Neural cell (in vitro differentiated cells): ENCODE results near the gene GOLGA2.

Experiments
- EP300 ChIP-seq: fragments of 450-650 bp; conservative IDR thresholded peaks from 2 replicates; pipeline ENCODE4 v1.6.1; 2014; ENCODE audit warnings: antibody characterized with exemption, mild to moderate bottlenecking, moderate library complexity; ENCODE audit not compliant: poor library complexity, severe bottlenecking
- EZH2 ChIP-seq: fragments of 200-600, 300-800 bp; shearing (Covaris generic), sonication (generic); IDR thresholded peaks from 2 replicates; pipeline ENCODE4 v1.6.1; 2014; ENCODE audit warnings: antibody characterized with exemption, low read length, borderline replicate concordance, mild to moderate bottlenecking; ENCODE audit not compliant: insufficient read depth, poor library complexity, severe bottlenecking
- MXI1 ChIP-seq: fragments of 450-650 bp; conservative IDR thresholded peaks from 2 replicates; pipeline ENCODE4 v1.6.1; 2014; ENCODE audit warnings: antibody characterized with exemption, mild to moderate bottlenecking; ENCODE audit not compliant: poor library complexity, severe bottlenecking
- POLR2AphosphoS5 ChIP-seq: IDR thresholded peaks from 2 replicates; pipeline ENCODE4 v1.6.1; 2012
- RAD21 ChIP-seq: fragments of 450-650 bp; conservative IDR thresholded peaks from 2 replicates; pipeline ENCODE4 v1.6.1; 2014; ENCODE audit warnings: antibody characterized with exemption, mild to moderate bottlenecking, moderate library complexity
- SMC3 ChIP-seq: fragments of 450-650 bp; conservative IDR thresholded peaks from 2 replicates; pipeline ENCODE4 v1.6.1; 2014; ENCODE audit warnings: antibody characterized with exemption, mild to moderate bottlenecking, moderate library complexity; ENCODE audit not compliant: poor library complexity
- TAF1 ChIP-seq: IDR thresholded peaks from 2 replicates; pipeline ENCODE4 v1.6.1; 2012; ENCODE audit warnings: low read depth
- TF ChIP-seq, protein P1 (sequence below): fragments of 450-650 bp; IDR thresholded peaks from 2 replicates; pipeline ENCODE4 v1.5.1; 2014; ENCODE audit warnings: antibody characterized with exemption, mild to moderate bottlenecking, moderate library complexity; ENCODE audit not compliant: poor library complexity, severe bottlenecking
- TF ChIP-seq, protein P2 (sequence below): IDR thresholded peaks from 2 replicates; pipeline ENCODE4 v1.6.1; 2012; ENCODE audit warnings: borderline replicate concordance

DNA sequence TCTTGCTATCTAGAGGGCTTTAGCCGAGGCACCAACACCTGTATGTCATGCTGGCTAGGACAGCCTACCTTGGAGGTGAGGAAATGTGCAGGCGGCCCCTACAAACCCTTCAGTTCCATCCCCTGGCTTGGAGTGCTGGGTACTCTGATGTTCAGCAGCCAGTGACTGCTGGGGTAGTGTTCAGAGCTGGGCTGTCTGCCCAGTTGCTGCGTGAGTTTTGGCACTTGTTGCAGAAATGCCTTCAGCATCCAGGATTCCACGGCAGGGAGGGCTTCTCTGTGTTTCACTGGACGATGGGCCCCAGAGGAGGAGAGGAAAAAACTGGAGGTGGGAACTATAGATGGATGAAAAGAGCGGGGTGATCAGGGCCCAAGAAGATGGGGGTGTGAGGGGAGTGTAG, 10.6 kb upstream of the GOLGA2 start:
- TF ChIP-seq, protein P1, sequence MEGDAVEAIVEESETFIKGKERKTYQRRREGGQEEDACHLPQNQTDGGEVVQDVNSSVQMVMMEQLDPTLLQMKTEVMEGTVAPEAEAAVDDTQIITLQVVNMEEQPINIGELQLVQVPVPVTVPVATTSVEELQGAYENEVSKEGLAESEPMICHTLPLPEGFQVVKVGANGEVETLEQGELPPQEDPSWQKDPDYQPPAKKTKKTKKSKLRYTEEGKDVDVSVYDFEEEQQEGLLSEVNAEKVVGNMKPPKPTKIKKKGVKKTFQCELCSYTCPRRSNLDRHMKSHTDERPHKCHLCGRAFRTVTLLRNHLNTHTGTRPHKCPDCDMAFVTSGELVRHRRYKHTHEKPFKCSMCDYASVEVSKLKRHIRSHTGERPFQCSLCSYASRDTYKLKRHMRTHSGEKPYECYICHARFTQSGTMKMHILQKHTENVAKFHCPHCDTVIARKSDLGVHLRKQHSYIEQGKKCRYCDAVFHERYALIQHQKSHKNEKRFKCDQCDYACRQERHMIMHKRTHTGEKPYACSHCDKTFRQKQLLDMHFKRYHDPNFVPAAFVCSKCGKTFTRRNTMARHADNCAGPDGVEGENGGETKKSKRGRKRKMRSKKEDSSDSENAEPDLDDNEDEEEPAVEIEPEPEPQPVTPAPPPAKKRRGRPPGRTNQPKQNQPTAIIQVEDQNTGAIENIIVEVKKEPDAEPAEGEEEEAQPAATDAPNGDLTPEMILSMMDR: no peak
- TF ChIP-seq EP300 (no peak), SMC3 (no peak), RAD21 (no peak), EZH2 (no peak), POLR2AphosphoS5 (no peak), TAF1 (no peak), MXI1 (no peak)
- TF ChIP-seq, protein P2, sequence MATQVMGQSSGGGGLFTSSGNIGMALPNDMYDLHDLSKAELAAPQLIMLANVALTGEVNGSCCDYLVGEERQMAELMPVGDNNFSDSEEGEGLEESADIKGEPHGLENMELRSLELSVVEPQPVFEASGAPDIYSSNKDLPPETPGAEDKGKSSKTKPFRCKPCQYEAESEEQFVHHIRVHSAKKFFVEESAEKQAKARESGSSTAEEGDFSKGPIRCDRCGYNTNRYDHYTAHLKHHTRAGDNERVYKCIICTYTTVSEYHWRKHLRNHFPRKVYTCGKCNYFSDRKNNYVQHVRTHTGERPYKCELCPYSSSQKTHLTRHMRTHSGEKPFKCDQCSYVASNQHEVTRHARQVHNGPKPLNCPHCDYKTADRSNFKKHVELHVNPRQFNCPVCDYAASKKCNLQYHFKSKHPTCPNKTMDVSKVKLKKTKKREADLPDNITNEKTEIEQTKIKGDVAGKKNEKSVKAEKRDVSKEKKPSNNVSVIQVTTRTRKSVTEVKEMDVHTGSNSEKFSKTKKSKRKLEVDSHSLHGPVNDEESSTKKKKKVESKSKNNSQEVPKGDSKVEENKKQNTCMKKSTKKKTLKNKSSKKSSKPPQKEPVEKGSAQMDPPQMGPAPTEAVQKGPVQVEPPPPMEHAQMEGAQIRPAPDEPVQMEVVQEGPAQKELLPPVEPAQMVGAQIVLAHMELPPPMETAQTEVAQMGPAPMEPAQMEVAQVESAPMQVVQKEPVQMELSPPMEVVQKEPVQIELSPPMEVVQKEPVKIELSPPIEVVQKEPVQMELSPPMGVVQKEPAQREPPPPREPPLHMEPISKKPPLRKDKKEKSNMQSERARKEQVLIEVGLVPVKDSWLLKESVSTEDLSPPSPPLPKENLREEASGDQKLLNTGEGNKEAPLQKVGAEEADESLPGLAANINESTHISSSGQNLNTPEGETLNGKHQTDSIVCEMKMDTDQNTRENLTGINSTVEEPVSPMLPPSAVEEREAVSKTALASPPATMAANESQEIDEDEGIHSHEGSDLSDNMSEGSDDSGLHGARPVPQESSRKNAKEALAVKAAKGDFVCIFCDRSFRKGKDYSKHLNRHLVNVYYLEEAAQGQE: no peak
